Adrenal gland (tissue), 12 donors: Measurements from ENCODE around the gene MTHFD1. TPM values are rescaled to one million over a fixed set of nuclear protein-coding genes. Genes with fewer than 3 reads are reported as not detected.
A peak's percentile ranks its signal among the peaks of the same experiment; 100 is the strongest.

Source experiments
- DNase-seq, 7 donors: peaks; one replicate each; pipeline ENCODE4 v3.0.0-alpha.2; 2019 to 2020
- H3K27ac ChIP-seq, 5 donors: fragments of 200-600 bp; sonication (generic) in 4 of 5; 1 replicate in 3 of 5; 2 replicates in 2 of 5; pipeline versions ENCODE4 v1.5.1 to v1.8.0; 2016 to 2020; ENCODE audit warnings: mild to moderate bottlenecking in 1 of 5
- H3K27me3 ChIP-seq: fragments of 200-600 bp; 2 replicates; pipeline ENCODE4 v1.8.0; 2021
- H3K36me3 ChIP-seq, 2 donors: fragments of 200-600 bp; replicated peaks in 1 of 2; 1 replicate in 1 of 2; 2 replicates in 1 of 2; pipeline versions ENCODE4 v1.5.1 to v1.8.0; 2018 to 2022
- H3K4me1 ChIP-seq, 2 donors: fragments of 200-600 bp; replicated peaks in 1 of 2; 1 replicate in 1 of 2; 2 replicates in 1 of 2; pipeline versions ENCODE4 v1.5.1 to v1.8.0; 2018 to 2021
- H3K4me3 ChIP-seq, 4 donors: fragments of 200-600 bp; sonication (generic) in 3 of 4; one replicate each; pipeline ENCODE4 v1.5.1; 2016 to 2018
- H3K9me3 ChIP-seq, 3 donors: fragments of 200-600 bp; sonication (generic) in 1 of 3; replicated peaks in 1 of 3; 1 replicate in 2 of 3; 2 replicates in 1 of 3; pipeline versions ENCODE4 v1.5.1 to v1.8.0; 2016 to 2021
- POLR2A ChIP-seq, 2 donors: fragments of 450-650 bp; IDR thresholded peaks; one replicate each; pipeline ENCODE4 v1.6.1; 2017; ENCODE audit warnings: antibody characterized with exemption in 2 of 2, mild to moderate bottlenecking in 2 of 2, moderate library complexity in 1 of 2
- WGBS, 4 donors: extraction: QIAGEN DNeasy Blood & Tissue Kit in 2 of 4; methylation state at CpG; one replicate each; pipeline versions ENCODE4 v1.1.5 to v1.1.7; 2013 to 2017; 5-methylcytosine and 5-hydroxymethylcytosine counted together
- intact Hi-C, 2 donors: fragments of 100-400 bp; cut with DNase I; formaldehyde crosslinking; loops; one replicate each; pipeline versions ENCODE4 v1.14.1 to v1.15.0; 2022 to 2023
- polyA plus RNA-seq, 3 donors: library from polyadenylated mRNA; stranded (reverse); fragments of 200-250 nt in 2 of 3; fragments of 350-450 nt in 1 of 3; fragmentation: Illumina TruSeq in 1 of 3; extraction: RNeasy Lipid Tissue Mini Kit (QIAGEN cat#74804) in 1 of 3; gene quantifications; one replicate each; pipeline ENCODE4 v1.2.3, GENCODE V29; 2013 to 2014
- total RNA-seq, 9 donors: library from RNA; depleted of rRNA in 4 of 9; stranded (reverse); fragments of >200 nt in 4 of 9; fragments of 120-200 nt in 1 of 9; fragmentation: NEBNext Ultra II Directional in 1 of 9; extraction: Animal tissue kit (Norgen Biotek cat#: 25700) in 1 of 9; gene quantifications; one replicate each; pipeline versions ENCODE4 v1.1.0 to v1.2.4, GENCODE V29; 2013 to 2023
- TF ChIP-seq, protein P1 (sequence below), 6 experiments: fragments of 450-650 bp in 4 of 6; fragments of 200-600 bp in 2 of 6; sonication (generic) in 1 of 6; IDR thresholded peaks; 1 replicate in 5 of 6; 2 replicates in 1 of 6; pipeline versions ENCODE4 v1.5.1 to v1.8.0; 2016 to 2021; ENCODE audit warnings: antibody characterized with exemption in 6 of 6, mild to moderate bottlenecking in 2 of 6, moderate library complexity in 1 of 6
- donor health status: healthy with polysubstance abuse.
- donor health status: Bipolar disorder and iron deficiency.
- donor health status: DM: yes; HTN: yes; CAD: no.
- donor health status: DM: no; HTN: no; CAD: no.
- donor health status: DM: no; HTN: no; CAD: no.
- donor health status: DM: yes; HTN: yes; CAD: no.

MTHFD1 gene
- total and polyA plus RNA-seq, 12 donors = 14.9 to 66.4 (median 38.0) TPM

DNA sequence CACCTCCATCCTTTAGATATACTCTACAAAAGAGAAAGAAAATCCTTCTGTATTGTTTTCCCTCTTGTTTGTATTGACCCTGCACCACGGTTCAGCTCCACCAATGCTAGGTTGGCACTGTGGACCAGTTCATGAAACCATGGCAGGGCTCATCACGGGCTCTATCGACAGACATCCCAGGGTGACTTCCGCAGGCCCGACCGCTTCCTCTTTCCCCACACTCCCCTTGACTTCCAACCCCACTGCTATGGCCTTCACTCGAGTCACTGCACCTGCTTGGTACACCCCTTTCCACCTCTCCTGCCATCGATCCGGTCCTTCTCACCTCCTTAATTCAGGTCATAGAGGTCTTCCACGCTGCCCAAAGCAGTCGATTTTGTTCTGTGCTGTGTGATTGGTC lies 56.0 kb downstream of the MTHFD1 start:
- intact Hi-C loops = no loop called here

DNA sequence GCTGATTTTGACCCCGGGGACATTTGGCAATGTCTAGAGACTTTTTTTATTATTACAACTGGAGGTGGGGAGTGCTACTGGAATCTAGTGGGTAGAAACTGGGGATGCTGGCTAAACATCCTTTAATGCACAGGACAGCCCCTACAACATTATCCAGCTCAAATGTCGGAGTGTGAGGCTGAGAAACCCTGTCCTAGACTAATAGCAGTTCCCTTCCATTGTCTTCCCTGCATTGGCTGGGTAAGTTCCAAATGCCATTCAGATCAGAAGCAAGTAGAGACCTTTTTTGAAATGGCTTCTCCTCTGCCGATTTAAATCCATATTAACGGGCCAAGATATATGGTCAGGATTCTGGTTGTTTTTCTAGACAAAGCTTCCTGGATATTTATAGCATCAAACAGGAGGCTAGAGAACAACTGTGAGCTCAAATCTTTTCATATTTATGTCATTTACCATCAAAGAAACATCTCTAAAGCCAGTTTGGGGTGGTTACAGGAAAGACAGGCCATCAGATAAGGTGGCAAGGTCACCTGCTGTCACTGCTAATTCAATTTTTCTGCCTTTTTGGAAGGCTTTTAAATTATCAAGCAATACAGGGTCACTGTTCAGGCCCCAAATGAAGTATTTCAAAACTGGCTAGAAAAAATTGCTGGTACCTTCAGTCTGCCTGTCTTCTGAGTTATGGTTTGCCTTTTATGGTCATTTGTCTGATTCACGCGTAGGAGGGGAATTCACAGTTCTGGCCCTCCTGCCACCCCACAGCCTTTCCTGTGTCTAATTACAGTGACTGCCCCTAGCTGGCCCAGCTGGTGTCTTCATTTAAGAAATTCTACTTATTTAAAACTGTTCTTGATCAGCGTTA lies 57.1 kb downstream of the MTHFD1 start:
- TF ChIP-seq, protein P1, sequence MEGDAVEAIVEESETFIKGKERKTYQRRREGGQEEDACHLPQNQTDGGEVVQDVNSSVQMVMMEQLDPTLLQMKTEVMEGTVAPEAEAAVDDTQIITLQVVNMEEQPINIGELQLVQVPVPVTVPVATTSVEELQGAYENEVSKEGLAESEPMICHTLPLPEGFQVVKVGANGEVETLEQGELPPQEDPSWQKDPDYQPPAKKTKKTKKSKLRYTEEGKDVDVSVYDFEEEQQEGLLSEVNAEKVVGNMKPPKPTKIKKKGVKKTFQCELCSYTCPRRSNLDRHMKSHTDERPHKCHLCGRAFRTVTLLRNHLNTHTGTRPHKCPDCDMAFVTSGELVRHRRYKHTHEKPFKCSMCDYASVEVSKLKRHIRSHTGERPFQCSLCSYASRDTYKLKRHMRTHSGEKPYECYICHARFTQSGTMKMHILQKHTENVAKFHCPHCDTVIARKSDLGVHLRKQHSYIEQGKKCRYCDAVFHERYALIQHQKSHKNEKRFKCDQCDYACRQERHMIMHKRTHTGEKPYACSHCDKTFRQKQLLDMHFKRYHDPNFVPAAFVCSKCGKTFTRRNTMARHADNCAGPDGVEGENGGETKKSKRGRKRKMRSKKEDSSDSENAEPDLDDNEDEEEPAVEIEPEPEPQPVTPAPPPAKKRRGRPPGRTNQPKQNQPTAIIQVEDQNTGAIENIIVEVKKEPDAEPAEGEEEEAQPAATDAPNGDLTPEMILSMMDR (IDR thresholded peaks at IDR 0.05) = no peak
- no peak for TF ChIP-seq POLR2A (IDR thresholded peaks at IDR 0.05)
- no peaks in the 10 kb centered on the region for H3K9me3 ChIP-seq
- DNase-seq = peak; percentile 23 to 76 (median 50)
- peak overlapping the region in 3 of 5 donors; percentile 10 to 70 (median 57) for H3K27ac ChIP-seq
- peaks cover 9 to 17% of the 10 kb centered on the region in 2 donors for H3K4me1 ChIP-seq
- WGBS, 4 donors = 48 to 51% (median 49%) methylated on average over 7 of the region's 7 CpGs
- no peaks in the 10 kb centered on the region for H3K27me3 ChIP-seq
- no peak overlapping the region for H3K4me3 ChIP-seq
- peaks cover 0 to 15% of the 10 kb centered on the region in 2 donors for H3K36me3 ChIP-seq
- intact Hi-C loops = no loop called here

More for the DNA sequence above, 56.0 kb downstream of the MTHFD1 start:
- DNase-seq = no peak
- Histone ChIP-seq H3K4me3 (no peak overlapping the region), H3K9me3 (no peaks in the 10 kb centered on the region), H3K27ac (no peak overlapping the region), H3K36me3 (peaks cover 0 to 10% of the 10 kb centered on the region in 2 donors), H3K27me3 (no peaks in the 10 kb centered on the region), H3K4me1 (peaks cover 9 to 17% of the 10 kb centered on the region in 2 donors)
- TF ChIP-seq, protein P1 (IDR thresholded peaks at IDR 0.05) = no peak
- TF ChIP-seq POLR2A (IDR thresholded peaks at IDR 0.05) = no peak
- WGBS, 4 donors = 90 to 95% (median 93%) methylated on average over 11 of the region's 11 CpGs

DNA sequence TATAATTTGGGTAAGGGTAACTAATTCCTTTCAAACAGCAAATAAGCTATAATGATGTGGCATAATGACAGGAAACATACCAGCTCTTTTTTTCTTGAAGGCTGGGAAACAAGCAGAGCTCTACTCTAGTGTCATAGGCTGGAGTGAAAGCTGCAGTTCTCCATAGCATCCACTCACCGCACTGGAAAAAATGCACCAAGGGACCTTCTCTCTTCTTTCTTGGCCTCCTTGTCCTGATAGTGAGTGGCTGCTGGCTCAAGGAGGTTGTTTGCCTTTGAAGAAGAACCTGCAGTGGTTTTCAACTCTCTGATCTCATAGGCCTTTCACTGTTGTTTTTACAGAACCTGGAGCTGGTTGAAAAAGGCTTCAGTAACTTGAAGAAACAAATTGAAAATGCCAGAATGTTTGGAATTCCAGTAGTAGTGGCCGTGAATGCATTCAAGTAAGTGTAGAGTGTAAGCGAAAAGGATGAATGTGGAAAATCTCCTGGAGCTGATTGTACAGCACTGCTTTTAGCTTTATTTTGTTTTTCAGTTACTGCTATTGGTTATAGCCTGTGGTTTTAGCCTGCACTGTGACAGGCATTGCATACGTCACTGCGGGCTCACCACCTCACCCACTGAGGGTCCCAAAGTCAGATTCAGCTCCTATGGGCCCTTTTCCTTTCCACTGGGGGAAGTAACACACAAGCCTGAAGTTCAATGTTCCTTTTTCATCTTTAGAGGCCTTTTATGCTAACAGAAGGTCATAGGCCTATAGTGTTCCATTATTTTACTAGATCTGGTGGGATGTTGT lies 59.9 kb downstream of the MTHFD1 start:
- Histone ChIP-seq H3K9me3 (no peaks in the 10 kb centered on the region), H3K27me3 (no peaks in the 10 kb centered on the region), H3K36me3 (peaks cover 0 to 18% of the 10 kb centered on the region in 2 donors), H3K27ac (no peak overlapping the region), H3K4me3 (no peak overlapping the region), H3K4me1 (peaks cover 9 to 17% of the 10 kb centered on the region in 2 donors)
- no peak for DNase-seq
- WGBS, 4 donors = 95 to 97% (median 96%) methylated on average over 5 of the region's 5 CpGs
- TF ChIP-seq, protein P1 (IDR thresholded peaks at IDR 0.05) = no peak
- no peak for TF ChIP-seq POLR2A (IDR thresholded peaks at IDR 0.05)
- intact Hi-C loops = no loop called here

DNA sequence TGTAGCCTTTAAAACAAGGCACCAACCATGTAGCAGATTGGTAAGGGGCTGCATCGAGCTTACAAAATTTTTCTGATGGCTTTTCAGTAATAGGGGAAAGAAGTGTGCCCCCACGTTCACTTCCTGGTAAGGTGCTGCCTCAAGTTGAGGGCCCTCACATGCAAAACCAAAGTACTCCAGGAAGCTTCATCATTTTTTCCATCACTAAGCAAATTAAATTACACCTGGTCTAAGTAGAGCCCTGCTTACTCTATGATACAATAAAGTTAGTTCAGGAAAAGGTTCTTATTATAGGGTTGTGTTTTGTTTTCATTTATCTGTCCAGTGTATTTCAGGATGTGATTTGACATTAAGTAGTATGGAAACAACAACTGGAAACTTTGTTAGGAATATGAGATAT lies 62.1 kb downstream of the MTHFD1 start:
- 88 to 97% (median 90%) methylated on average over 2 of the region's 2 CpGs for WGBS, 4 donors

More for the DNA sequence above, 62.1 kb downstream of the MTHFD1 start:
- Histone ChIP-seq H3K4me3 (no peak overlapping the region), H3K4me1 (peaks cover 7 to 9% of the 10 kb centered on the region in 2 donors), H3K9me3 (no peaks in the 10 kb centered on the region), H3K27ac (no peak overlapping the region), H3K36me3 (peaks cover 0 to 30% of the 10 kb centered on the region in 2 donors), H3K27me3 (no peaks in the 10 kb centered on the region)
- no peak for DNase-seq
- TF ChIP-seq POLR2A (IDR thresholded peaks at IDR 0.05) = no peak
- TF ChIP-seq, protein P1 (IDR thresholded peaks at IDR 0.05) = no peak
- intact Hi-C loops = no loop called here
